ENCODE measurements around the gene NLRP7.

DNA sequence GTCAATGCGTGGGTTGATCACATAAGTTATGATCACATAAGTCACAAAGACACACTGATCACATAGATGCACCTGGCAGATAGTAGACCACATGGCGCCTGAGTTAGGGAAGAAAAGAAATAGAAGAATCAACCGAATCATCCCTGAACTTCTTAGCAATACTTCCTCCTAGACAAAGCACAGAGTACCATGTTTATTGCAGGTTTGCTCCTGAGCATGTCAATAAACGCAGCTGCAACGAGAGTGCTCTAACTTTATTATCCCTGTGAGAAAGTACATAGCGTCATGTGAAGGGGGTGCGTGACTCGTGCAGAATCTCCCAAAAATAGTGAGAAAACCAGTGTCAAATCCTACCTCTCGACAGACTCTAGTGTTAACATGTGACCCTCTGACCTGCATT lies 24.1 kb downstream of the NLRP7 start:
- TF ChIP-seq CEBPG (CRISPR knock-in tag; IDR thresholded peaks at IDR 0.05) (no peak), ARID2 (CRISPR knock-in tag; IDR thresholded peaks at IDR 0.05; ENCODE audit: borderline replicate concordance) (no peak), ZNF232 (CRISPR knock-in tag; IDR thresholded peaks at IDR 0.05; ENCODE audit: borderline replicate concordance) (no peak), TBL1XR1 (IDR thresholded peaks at IDR 0.05; ENCODE audit: borderline replicate concordance, low read length, partially characterized antibody) (no peak), ZSCAN30 (CRISPR knock-in tag; IDR thresholded peaks at IDR 0.05) (no peak), GATA4 (IDR thresholded peaks at IDR 0.05; ENCODE audit: borderline replicate concordance, low read depth) (no peak), ZBTB8A (CRISPR knock-in tag; IDR thresholded peaks at IDR 0.05; ENCODE audit: borderline replicate concordance, low read depth) (no peak), NPAS2 (CRISPR knock-in tag; IDR thresholded peaks at IDR 0.05; ENCODE audit: borderline replicate concordance) (no peak)
- TF ChIP-seq, protein P1, sequence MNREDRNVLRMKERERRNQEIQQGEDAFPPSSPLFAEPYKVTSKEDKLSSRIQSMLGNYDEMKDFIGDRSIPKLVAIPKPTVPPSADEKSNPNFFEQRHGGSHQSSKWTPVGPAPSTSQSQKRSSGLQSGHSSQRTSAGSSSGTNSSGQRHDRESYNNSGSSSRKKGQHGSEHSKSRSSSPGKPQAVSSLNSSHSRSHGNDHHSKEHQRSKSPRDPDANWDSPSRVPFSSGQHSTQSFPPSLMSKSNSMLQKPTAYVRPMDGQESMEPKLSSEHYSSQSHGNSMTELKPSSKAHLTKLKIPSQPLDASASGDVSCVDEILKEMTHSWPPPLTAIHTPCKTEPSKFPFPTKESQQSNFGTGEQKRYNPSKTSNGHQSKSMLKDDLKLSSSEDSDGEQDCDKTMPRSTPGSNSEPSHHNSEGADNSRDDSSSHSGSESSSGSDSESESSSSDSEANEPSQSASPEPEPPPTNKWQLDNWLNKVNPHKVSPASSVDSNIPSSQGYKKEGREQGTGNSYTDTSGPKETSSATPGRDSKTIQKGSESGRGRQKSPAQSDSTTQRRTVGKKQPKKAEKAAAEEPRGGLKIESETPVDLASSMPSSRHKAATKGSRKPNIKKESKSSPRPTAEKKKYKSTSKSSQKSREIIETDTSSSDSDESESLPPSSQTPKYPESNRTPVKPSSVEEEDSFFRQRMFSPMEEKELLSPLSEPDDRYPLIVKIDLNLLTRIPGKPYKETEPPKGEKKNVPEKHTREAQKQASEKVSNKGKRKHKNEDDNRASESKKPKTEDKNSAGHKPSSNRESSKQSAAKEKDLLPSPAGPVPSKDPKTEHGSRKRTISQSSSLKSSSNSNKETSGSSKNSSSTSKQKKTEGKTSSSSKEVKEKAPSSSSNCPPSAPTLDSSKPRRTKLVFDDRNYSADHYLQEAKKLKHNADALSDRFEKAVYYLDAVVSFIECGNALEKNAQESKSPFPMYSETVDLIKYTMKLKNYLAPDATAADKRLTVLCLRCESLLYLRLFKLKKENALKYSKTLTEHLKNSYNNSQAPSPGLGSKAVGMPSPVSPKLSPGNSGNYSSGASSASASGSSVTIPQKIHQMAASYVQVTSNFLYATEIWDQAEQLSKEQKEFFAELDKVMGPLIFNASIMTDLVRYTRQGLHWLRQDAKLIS (CRISPR knock-in tag; IDR thresholded peaks at IDR 0.05), result no peak
- TF ChIP-seq, protein P2, sequence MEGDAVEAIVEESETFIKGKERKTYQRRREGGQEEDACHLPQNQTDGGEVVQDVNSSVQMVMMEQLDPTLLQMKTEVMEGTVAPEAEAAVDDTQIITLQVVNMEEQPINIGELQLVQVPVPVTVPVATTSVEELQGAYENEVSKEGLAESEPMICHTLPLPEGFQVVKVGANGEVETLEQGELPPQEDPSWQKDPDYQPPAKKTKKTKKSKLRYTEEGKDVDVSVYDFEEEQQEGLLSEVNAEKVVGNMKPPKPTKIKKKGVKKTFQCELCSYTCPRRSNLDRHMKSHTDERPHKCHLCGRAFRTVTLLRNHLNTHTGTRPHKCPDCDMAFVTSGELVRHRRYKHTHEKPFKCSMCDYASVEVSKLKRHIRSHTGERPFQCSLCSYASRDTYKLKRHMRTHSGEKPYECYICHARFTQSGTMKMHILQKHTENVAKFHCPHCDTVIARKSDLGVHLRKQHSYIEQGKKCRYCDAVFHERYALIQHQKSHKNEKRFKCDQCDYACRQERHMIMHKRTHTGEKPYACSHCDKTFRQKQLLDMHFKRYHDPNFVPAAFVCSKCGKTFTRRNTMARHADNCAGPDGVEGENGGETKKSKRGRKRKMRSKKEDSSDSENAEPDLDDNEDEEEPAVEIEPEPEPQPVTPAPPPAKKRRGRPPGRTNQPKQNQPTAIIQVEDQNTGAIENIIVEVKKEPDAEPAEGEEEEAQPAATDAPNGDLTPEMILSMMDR (CRISPR knock-in tag; IDR thresholded peaks at IDR 0.05), result no peak
- TF ChIP-seq, protein P3, sequence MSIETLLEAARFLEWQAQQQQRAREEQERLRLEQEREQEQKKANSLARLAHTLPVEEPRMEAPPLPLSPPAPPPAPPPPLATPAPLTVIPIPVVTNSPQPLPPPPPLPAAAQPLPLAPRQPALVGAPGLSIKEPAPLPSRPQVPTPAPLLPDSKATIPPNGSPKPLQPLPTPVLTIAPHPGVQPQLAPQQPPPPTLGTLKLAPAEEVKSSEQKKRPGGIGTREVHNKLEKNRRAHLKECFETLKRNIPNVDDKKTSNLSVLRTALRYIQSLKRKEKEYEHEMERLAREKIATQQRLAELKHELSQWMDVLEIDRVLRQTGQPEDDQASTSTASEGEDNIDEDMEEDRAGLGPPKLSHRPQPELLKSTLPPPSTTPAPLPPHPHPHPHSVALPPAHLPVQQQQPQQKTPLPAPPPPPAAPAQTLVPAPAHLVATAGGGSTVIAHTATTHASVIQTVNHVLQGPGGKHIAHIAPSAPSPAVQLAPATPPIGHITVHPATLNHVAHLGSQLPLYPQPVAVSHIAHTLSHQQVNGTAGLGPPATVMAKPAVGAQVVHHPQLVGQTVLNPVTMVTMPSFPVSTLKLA (IDR thresholded peaks at IDR 0.05), result no peak
